IMR-90 (cell line): Measurements from ENCODE around the gene GPRC5B. TPM values are rescaled to one million over a fixed set of nuclear protein-coding genes. Genes with fewer than 3 reads are reported as not detected.

Source experiments
- ATAC-seq: fragments of 200-7000 bp; cut with Tn5 transposase; 2 replicates; pipeline ENCODE4 v1.9.1; 2020; ENCODE audit warnings: low read depth, mild to moderate bottlenecking, moderate library complexity
- BruUV-seq: library from RNA; stranded (reverse); fragments of 400-500 nt; replicated peaks from 2 replicates; lab custom pipeline; 2021; lab: Mats Ljungman, UMichigan
- CTCF ChIA-PET: fragments of 300-600 bp; formaldehyde crosslinking; extraction: SDS; loops from one replicate; lab custom pipeline; 2021; ENCODE audit warnings: antibody characterized with exemption; lab: Yijun Ruan, JAX
- POLR2A ChIA-PET: fragments of 300-600 bp; sonication (Branson Sonifier 250); formaldehyde crosslinking; loops from one replicate; lab custom pipeline; 2022; ENCODE audit warnings: antibody characterized with exemption; ENCODE audit not compliant: unreplicated experiment; lab: Charles Lee
- DNase-seq: peaks from one replicate; pipeline ENCODE4 v3.0.0; 2013
- H2AFZ ChIP-seq: replicated peaks from 2 replicates; pipeline ENCODE3; 2013; ENCODE audit warnings: low read length, mild to moderate bottlenecking; ENCODE audit not compliant: poor library complexity
- H2AK5ac ChIP-seq: 2 replicates; pipeline ENCODE4 v1.6.1; 2013; ENCODE audit warnings: low read depth, low read length, inconsistent platforms
- H2AK9ac ChIP-seq: replicated peaks from 2 replicates; pipeline ENCODE3; 2013; ENCODE audit warnings: mild to moderate bottlenecking, low read depth, low read length, moderate library complexity; ENCODE audit not compliant: poor library complexity
- H2BK120ac ChIP-seq: 2 replicates; pipeline ENCODE4 v1.6.1; 2013; ENCODE audit warnings: low read depth, low read length, inconsistent platforms
- H2BK15ac ChIP-seq: 3 replicates; pipeline ENCODE4 v1.6.1; 2013; ENCODE audit warnings: low read depth, low read length, inconsistent platforms
- H2BK20ac ChIP-seq: 2 replicates; pipeline ENCODE4 v1.6.1; 2013; ENCODE audit warnings: low read depth, mild to moderate bottlenecking, inconsistent platforms, low read length, moderate library complexity
- H2BK5ac ChIP-seq: 2 replicates; pipeline ENCODE4 v1.6.1; 2013; ENCODE audit warnings: mild to moderate bottlenecking, low read depth, low read length, inconsistent platforms; ENCODE audit not compliant: poor library complexity, severe bottlenecking
- H3K14ac ChIP-seq: replicated peaks from 2 replicates; pipeline ENCODE4 v1.6.1; 2013; ENCODE audit warnings: low read depth, low read length, inconsistent platforms
- H3K18ac ChIP-seq: 2 replicates; pipeline ENCODE4 v1.6.1; 2013; ENCODE audit warnings: low read depth, low read length, control low read depth
- H3K23ac ChIP-seq: 2 replicates; pipeline ENCODE4 v1.6.1; 2013; ENCODE audit warnings: low read depth, low read length, inconsistent platforms
- H3K27ac ChIP-seq: 2 replicates; pipeline ENCODE4 v1.5.1; 2013; ENCODE audit warnings: mild to moderate bottlenecking, control low read depth, low read length; ENCODE audit not compliant: insufficient read depth
- H3K27me3 ChIP-seq: 2 replicates; pipeline ENCODE4 v1.6.1; 2013; ENCODE audit warnings: low read length; ENCODE audit not compliant: control insufficient read depth, insufficient read depth
- H3K36me3 ChIP-seq: 2 replicates; pipeline ENCODE4 v1.6.1; 2013; ENCODE audit warnings: low read length, mixed read lengths; ENCODE audit not compliant: control insufficient read depth, insufficient read depth
- H3K4ac ChIP-seq: 2 replicates; pipeline ENCODE4 v1.6.1; 2013; ENCODE audit warnings: low read depth, low read length, inconsistent platforms
- H3K4me1 ChIP-seq: 2 replicates; pipeline ENCODE4 v1.6.1; 2013; ENCODE audit warnings: low read length, mixed read lengths; ENCODE audit not compliant: control insufficient read depth, insufficient read depth
- H3K4me2 ChIP-seq: 2 replicates; pipeline ENCODE4 v1.6.1; 2013; ENCODE audit warnings: low read depth, mild to moderate bottlenecking, control low read depth, low read length, moderate library complexity
- H3K4me3 ChIP-seq: 2 replicates; pipeline ENCODE4 v1.5.1; 2013; ENCODE audit warnings: low read depth, mild to moderate bottlenecking, control low read depth, low read length, moderate library complexity; ENCODE audit not compliant: insufficient read depth
- H3K56ac ChIP-seq: 2 replicates; pipeline ENCODE4 v1.6.1; 2013; ENCODE audit warnings: low read length, inconsistent platforms; ENCODE audit not compliant: insufficient read depth; ENCODE audit errors: extremely low read depth
- H3K79me1 ChIP-seq, 2 experiments: 2 replicates each; pipeline ENCODE4 v1.6.1; 2013; ENCODE audit warnings: low read length in 2 of 2, inconsistent platforms in 1 of 2, low read depth in 1 of 2
- H3K9ac ChIP-seq: 2 replicates; pipeline ENCODE4 v1.6.1; 2013; ENCODE audit warnings: low read depth, low read length, control low read depth
- H3K9me1 ChIP-seq: 2 replicates; pipeline ENCODE4 v1.6.1; 2013; ENCODE audit warnings: low read length, inconsistent platforms; ENCODE audit not compliant: insufficient read depth
- H3K9me3 ChIP-seq: 2 replicates; pipeline ENCODE4 v1.6.1; 2013; ENCODE audit warnings: low read length; ENCODE audit not compliant: control insufficient read depth, insufficient read depth
- H4K20me1 ChIP-seq: 2 replicates; pipeline ENCODE4 v1.6.1; 2013; ENCODE audit warnings: low read length, inconsistent platforms; ENCODE audit not compliant: insufficient read depth
- H4K5ac ChIP-seq: 2 replicates; pipeline ENCODE4 v1.6.1; 2013; ENCODE audit warnings: mild to moderate bottlenecking, low read depth, low read length, control low read depth
- H4K8ac ChIP-seq, 2 experiments: 2 replicates each; pipeline ENCODE4 v1.6.1; 2013; ENCODE audit warnings: low read depth in 2 of 2, low read length in 2 of 2, control low read depth in 1 of 2, inconsistent platforms in 1 of 2
- H4K91ac ChIP-seq: 2 replicates; pipeline ENCODE4 v1.6.1; 2013; ENCODE audit warnings: low read depth, low read length, inconsistent platforms; ENCODE audit not compliant: insufficient read depth
- ELK1 ChIP-seq: fragments of 150-350 bp; IDR thresholded peaks from 2 replicates; pipeline ENCODE4 v1.6.1; 2016; ENCODE audit warnings: low read depth, mild to moderate bottlenecking, low read length, moderate library complexity, borderline replicate concordance
- MAZ ChIP-seq: IDR thresholded peaks from 2 replicates; pipeline ENCODE4 v1.6.1; 2012; ENCODE audit warnings: low read depth, mild to moderate bottlenecking, low read length, improper control_type of control experiment, moderate library complexity, borderline replicate concordance
- MXI1 ChIP-seq: IDR thresholded peaks from 2 replicates; pipeline ENCODE4 v1.6.1; 2012; ENCODE audit warnings: low read depth, mild to moderate bottlenecking, low read length, moderate library complexity, borderline replicate concordance
- POLR2A ChIP-seq: IDR thresholded peaks from 2 replicates; pipeline ENCODE4 v1.6.1; 2012; ENCODE audit warnings: mild to moderate bottlenecking, low read depth, low read length
- RFX5 ChIP-seq: IDR thresholded peaks from 2 replicates; pipeline ENCODE4 v1.8.0; 2012; ENCODE audit warnings: low read depth, mild to moderate bottlenecking, low read length, moderate library complexity
- SMC3 ChIP-seq: fragments of 150-350 bp; IDR thresholded peaks from 2 replicates; pipeline ENCODE4 v1.6.1; 2016; ENCODE audit warnings: low read depth, mild to moderate bottlenecking, antibody characterized with exemption, low read length, moderate library complexity
- USF2 ChIP-seq: fragments of 150-350 bp; IDR thresholded peaks from 2 replicates; pipeline ENCODE4 v1.6.1; 2017; ENCODE audit warnings: mild to moderate bottlenecking, antibody characterized with exemption, low read length, low read depth
- WGBS, 2 experiments: methylation state at CpG; one replicate each; pipeline versions ENCODE4 v1.1.5 to v1.1.7; 2013; ENCODE audit warnings: missing lambda C conversion rate in 2 of 2; ENCODE audit not compliant: insufficient read length in 1 of 2; ENCODE audit errors: extremely low coverage in 2 of 2; 5-methylcytosine and 5-hydroxymethylcytosine counted together
- dilution Hi-C: fragments of 300-500 bp; cut with HindIII; formaldehyde crosslinking; loops from one replicate; pipeline ENCODE4 v1.14.3; 2018; ENCODE audit warnings: low sequenced_read_pairs; ENCODE audit not compliant: unreplicated experiment
- in situ Hi-C: fragments of 300-500 bp; cut with MboI; formaldehyde crosslinking; loops from 3 replicates; pipeline ENCODE4 v1.14.3; 2019; ENCODE audit warnings: low sequenced_read_pairs, inconsistent platforms, mixed read lengths
- intact Hi-C: fragments of 100-400 bp; cut with micrococcal nuclease; formaldehyde crosslinking; loops from 2 replicates; pipeline ENCODE4 v1.10.0; 2022
- polyA plus RNA-seq, 3 experiments: library from polyadenylated mRNA; depleted of rRNA; stranded (reverse); fragments of >200 nt; gene quantifications; 2 replicates each; pipeline ENCODE4 v1.2.3, GENCODE V29; 2012; ENCODE audit warnings: low replicate concordance in 1 of 3
- total RNA-seq: library from RNA; depleted of rRNA; stranded (reverse); fragments of >200 nt; gene quantifications from 2 replicates; pipeline ENCODE4 v1.2.3, GENCODE V29; 2012
- TF ChIP-seq, protein P1 (sequence below): conservative IDR thresholded peaks from 2 replicates; pipeline ENCODE4 v1.5.1; 2012; ENCODE audit warnings: mild to moderate bottlenecking, low read depth, low read length, improper control_type of control experiment

Gene GPRC5B
- total and polyA plus RNA-seq, 2 of the 4 experiments (the other 2 are of a cell fraction): 2.5 to 8.5 TPM

GRCh38 chr16:19874851-19875546 is 9.6 kb downstream of the GPRC5B start (continued):
- no peak for TF ChIP-seq MXI1

DNA sequence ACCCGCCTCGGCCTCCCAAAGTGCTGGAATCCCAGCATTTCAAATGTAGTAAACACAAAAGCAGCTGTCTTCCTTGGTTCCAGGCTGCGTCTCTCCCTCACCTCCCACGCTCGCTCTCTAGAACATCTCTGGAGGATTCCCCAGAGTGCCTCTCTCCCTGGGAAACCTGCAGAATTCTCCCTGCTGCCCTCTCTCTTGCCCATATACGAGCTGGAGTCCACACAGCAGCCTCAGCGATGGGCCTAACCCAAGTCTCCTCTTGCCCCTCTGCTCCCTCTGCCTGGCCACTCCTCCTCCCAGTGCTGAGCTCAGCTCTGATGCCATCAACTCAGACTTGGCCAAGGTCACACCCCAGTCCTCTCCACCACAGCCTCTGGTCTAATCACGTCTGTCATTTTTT is 10.6 kb downstream of the GPRC5B start:
- H3K14ac ChIP-seq: no peak overlapping the region
- H4K5ac ChIP-seq: no peak overlapping the region
- no peak overlapping the region for H2BK20ac ChIP-seq
- H3K27me3 ChIP-seq: no peaks in the 10 kb centered on the region
- DNase-seq (no peak), ATAC-seq (no peak)
- intact Hi-C loops (no loop called here), in situ Hi-C loops (no loop called here), dilution Hi-C loops (no loop called here)
- no peak overlapping the region for H2BK15ac ChIP-seq
- no peaks in the 10 kb centered on the region for H3K9me3 ChIP-seq
- H2AK9ac ChIP-seq: no peak overlapping the region
- no peak overlapping the region for H2BK120ac ChIP-seq
- BruUV-seq: no TSS peak
- 80% methylated on average over 6 of the region's 8 CpGs; no CpG with 5 or more reads in 1 of the 2 experiments for WGBS, 2 experiments
- H3K27ac ChIP-seq: no peak overlapping the region
- H2BK5ac ChIP-seq: no peak overlapping the region
- H3K36me3 ChIP-seq: peaks cover 7% of the 10 kb centered on the region; the same call in 1 of the 2 replicates
- no peak overlapping the region for H3K56ac ChIP-seq
- H3K4me1 ChIP-seq: no peaks in the 10 kb centered on the region
- no peak for TF ChIP-seq MAZ
- TF ChIP-seq, protein P1, sequence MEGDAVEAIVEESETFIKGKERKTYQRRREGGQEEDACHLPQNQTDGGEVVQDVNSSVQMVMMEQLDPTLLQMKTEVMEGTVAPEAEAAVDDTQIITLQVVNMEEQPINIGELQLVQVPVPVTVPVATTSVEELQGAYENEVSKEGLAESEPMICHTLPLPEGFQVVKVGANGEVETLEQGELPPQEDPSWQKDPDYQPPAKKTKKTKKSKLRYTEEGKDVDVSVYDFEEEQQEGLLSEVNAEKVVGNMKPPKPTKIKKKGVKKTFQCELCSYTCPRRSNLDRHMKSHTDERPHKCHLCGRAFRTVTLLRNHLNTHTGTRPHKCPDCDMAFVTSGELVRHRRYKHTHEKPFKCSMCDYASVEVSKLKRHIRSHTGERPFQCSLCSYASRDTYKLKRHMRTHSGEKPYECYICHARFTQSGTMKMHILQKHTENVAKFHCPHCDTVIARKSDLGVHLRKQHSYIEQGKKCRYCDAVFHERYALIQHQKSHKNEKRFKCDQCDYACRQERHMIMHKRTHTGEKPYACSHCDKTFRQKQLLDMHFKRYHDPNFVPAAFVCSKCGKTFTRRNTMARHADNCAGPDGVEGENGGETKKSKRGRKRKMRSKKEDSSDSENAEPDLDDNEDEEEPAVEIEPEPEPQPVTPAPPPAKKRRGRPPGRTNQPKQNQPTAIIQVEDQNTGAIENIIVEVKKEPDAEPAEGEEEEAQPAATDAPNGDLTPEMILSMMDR: no peak
- TF ChIP-seq USF2: no peak
- no peak for TF ChIP-seq SMC3
- TF ChIP-seq POLR2A: no peak
- no peak for TF ChIP-seq ELK1
- no peak for TF ChIP-seq RFX5
- ChIA-PET CTCF (interaction anchor here (0.6 kb wide), 1 partner anchor 11 kb away, joined by 4 read pairs; no protein-coding TSS in a partner anchor), POLR2A (no interaction called here)
- no peak overlapping the region for H3K18ac ChIP-seq
- no peak overlapping the region for H3K23ac ChIP-seq
- no peak overlapping the region for H3K4ac ChIP-seq
- H3K9ac ChIP-seq: no peak overlapping the region
- H4K91ac ChIP-seq: no peak overlapping the region
- no peaks in the 10 kb centered on the region for H4K20me1 ChIP-seq
- H3K9me1 ChIP-seq: peaks cover 9% of the 10 kb centered on the region
- H3K4me2 ChIP-seq: no peak overlapping the region
- peaks cover 0 to 3% of the 10 kb centered on the region in 2 experiments; a peak in 1 of 4 replicates for H3K79me1 ChIP-seq
- no peak overlapping the region for H3K4me3 ChIP-seq
- no peak overlapping the region for H2AFZ ChIP-seq
- H4K8ac ChIP-seq: no peak overlapping the region
- H2AK5ac ChIP-seq: no peak overlapping the region
